Nephron (organoid): ENCODE measurements around the gene PLA2G5.

Source experiments
- H3K27ac Mint-ChIP-seq, 3 experiments: 2 replicates each; pipeline ENCODE4 v1.8.0; 2020; ENCODE audit warnings: mixed read lengths in 3 of 3, mild to moderate bottlenecking in 2 of 3, moderate library complexity in 1 of 3
- H3K27me3 Mint-ChIP-seq: 2 replicates; pipeline ENCODE4 v1.8.0; 2021; ENCODE audit warnings: low read depth, mild to moderate bottlenecking, moderate library complexity, mixed read lengths
- H3K36me3 Mint-ChIP-seq: 2 replicates; pipeline ENCODE4 v1.8.0; 2020; ENCODE audit warnings: low read depth, mixed read lengths
- H3K4me1 Mint-ChIP-seq: 2 replicates; pipeline ENCODE4 v1.8.0; 2020; ENCODE audit warnings: mixed read lengths
- H3K4me3 Mint-ChIP-seq, 3 experiments: 2 replicates each; pipeline ENCODE4 v1.8.0; 2020; ENCODE audit warnings: mild to moderate bottlenecking in 3 of 3, mixed read lengths in 3 of 3, moderate library complexity in 2 of 3
- H3K9me3 Mint-ChIP-seq: 2 replicates; pipeline ENCODE4 v1.8.0; 2020; ENCODE audit warnings: mixed read lengths
- TF ChIP-seq, protein P1 (sequence below), 3 experiments: fragments of 200-600 bp; sonication (generic); IDR thresholded peaks; one replicate each; pipeline ENCODE4 v1.5.0; 2021; ENCODE audit warnings: antibody characterized with exemption in 3 of 3; ENCODE audit not compliant: unreplicated experiment in 3 of 3

Gene PLA2G5

DNA sequence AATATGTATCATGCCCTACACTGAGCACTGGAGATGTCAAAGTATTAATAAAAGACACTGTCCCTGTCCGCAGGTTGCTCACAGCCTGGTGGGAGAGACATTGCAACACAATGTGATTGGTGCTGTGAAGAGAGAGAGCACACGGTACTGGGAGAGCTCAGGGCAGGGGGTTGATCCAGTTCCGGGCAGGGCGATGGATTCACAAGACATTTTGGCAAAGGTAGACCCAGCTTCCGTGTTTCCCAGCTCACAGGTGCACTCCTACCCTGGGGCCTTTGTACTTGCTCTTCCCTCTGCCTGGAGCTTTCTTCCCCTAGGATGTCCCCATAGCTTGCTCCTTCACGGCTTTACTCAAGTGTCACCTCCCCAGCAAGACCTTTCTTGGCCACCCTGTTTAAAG, 1.4 kb downstream of the PLA2G5 start:
- H3K27me3 Mint-ChIP-seq: peaks cover 11% of the 10 kb centered on the region

DNA sequence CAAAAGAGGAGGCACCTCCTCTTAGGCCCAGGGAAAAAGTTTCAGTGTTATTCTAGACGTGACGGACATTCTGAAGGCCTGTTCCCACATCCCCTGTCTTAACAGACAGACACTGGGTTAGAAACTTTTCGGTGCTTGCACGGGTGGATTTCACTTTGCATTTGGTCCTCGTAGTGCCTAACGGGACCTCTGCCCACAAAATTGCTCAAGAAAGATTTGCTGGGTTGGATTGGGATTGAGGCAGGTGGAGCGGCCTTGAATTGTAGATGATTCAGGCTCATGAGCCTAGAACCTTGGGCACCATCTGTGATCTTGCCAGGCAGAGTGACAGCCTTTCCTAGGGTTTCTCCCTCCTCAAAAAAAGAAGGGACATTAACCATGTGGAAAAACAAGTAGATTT, 2.8 kb downstream of the PLA2G5 start:
- H3K4me3 Mint-ChIP-seq: no peak overlapping the region
- no peak overlapping the region for H3K27ac Mint-ChIP-seq
- TF ChIP-seq, protein P1, sequence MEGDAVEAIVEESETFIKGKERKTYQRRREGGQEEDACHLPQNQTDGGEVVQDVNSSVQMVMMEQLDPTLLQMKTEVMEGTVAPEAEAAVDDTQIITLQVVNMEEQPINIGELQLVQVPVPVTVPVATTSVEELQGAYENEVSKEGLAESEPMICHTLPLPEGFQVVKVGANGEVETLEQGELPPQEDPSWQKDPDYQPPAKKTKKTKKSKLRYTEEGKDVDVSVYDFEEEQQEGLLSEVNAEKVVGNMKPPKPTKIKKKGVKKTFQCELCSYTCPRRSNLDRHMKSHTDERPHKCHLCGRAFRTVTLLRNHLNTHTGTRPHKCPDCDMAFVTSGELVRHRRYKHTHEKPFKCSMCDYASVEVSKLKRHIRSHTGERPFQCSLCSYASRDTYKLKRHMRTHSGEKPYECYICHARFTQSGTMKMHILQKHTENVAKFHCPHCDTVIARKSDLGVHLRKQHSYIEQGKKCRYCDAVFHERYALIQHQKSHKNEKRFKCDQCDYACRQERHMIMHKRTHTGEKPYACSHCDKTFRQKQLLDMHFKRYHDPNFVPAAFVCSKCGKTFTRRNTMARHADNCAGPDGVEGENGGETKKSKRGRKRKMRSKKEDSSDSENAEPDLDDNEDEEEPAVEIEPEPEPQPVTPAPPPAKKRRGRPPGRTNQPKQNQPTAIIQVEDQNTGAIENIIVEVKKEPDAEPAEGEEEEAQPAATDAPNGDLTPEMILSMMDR (IDR thresholded peaks at IDR 0.05; ENCODE audit: unreplicated experiment in 3 of 3): no peak
- H3K4me1 Mint-ChIP-seq: no peaks in the 10 kb centered on the region
- no peaks in the 10 kb centered on the region for H3K36me3 Mint-ChIP-seq
- H3K27me3 Mint-ChIP-seq: peaks cover 15% of the 10 kb centered on the region
- H3K9me3 Mint-ChIP-seq: no peaks in the 10 kb centered on the region

More for the DNA sequence above, 1.4 kb downstream of the PLA2G5 start:
- Mint-ChIP-seq H3K4me1 (no peaks in the 10 kb centered on the region), H3K27ac (no peak overlapping the region), H3K36me3 (no peaks in the 10 kb centered on the region), H3K4me3 (no peak overlapping the region), H3K9me3 (no peaks in the 10 kb centered on the region)
- TF ChIP-seq, protein P1 (IDR thresholded peaks at IDR 0.05; ENCODE audit: unreplicated experiment in 3 of 3): no peak

DNA sequence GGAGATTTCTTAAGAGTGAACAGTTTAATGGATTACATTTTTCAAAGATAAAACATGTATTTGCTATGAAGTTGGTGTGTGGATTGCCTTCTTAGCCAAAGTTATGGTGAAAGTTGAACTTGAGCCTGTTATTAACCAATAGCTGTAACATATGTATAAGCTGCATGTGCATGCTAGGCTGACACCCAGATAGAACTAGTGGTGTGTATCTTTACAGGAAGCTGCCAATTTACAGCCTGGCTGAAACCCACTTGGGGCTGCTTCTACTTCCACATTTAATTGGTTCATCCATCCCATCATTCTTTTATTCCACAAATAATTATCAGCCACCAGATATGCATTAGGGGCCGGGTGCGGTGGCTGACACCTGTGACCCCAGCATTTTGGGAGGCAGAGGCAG, 3.3 kb downstream of the PLA2G5 start:
- Mint-ChIP-seq H3K4me3 (no peak overlapping the region), H3K27me3 (peaks cover 16% of the 10 kb centered on the region), H3K27ac (no peak overlapping the region), H3K4me1 (no peaks in the 10 kb centered on the region), H3K9me3 (no peaks in the 10 kb centered on the region), H3K36me3 (no peaks in the 10 kb centered on the region)
- TF ChIP-seq, protein P1 (IDR thresholded peaks at IDR 0.05; ENCODE audit: unreplicated experiment in 3 of 3): no peak

DNA sequence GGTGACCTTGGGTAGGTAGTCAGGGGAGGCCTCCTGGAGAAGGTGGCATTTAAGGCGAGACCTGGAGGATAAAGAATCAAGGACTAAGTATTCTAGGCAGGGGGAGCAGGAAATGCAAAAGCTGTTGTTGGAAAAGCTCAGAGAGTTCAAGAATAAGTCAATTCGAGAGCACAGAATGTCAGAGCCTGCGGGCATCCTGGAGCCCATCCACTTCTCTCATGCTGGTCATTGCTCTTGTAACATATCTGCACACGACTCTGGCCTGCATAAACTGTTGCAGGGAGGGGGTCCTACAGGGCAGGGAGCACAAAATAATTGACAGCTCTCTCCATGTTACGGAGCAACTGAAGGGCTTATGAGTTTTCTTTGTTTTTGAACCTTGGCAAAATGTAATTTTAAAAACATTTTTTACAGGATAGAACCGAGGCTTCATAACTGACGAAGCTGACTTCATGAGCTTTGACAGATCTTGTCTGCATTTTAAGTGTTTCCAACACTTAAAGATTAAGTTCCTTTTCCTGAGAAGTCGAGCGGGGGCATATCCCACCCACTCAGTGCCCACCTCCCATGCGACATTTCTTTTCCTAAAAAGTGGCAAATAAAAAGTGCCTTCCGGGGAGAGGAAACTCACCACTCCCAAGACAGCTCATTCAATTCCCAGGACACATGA, 4.2 kb downstream of the PLA2G5 start:
- H3K36me3 Mint-ChIP-seq: no peaks in the 10 kb centered on the region
- no peak overlapping the region for H3K4me3 Mint-ChIP-seq
- TF ChIP-seq, protein P1 (IDR thresholded peaks at IDR 0.05; ENCODE audit: unreplicated experiment in 3 of 3): no peak
- no peak overlapping the region for H3K27ac Mint-ChIP-seq
- H3K4me1 Mint-ChIP-seq: no peaks in the 10 kb centered on the region
- no peaks in the 10 kb centered on the region for H3K9me3 Mint-ChIP-seq
- peaks cover 22% of the 10 kb centered on the region for H3K27me3 Mint-ChIP-seq

DNA sequence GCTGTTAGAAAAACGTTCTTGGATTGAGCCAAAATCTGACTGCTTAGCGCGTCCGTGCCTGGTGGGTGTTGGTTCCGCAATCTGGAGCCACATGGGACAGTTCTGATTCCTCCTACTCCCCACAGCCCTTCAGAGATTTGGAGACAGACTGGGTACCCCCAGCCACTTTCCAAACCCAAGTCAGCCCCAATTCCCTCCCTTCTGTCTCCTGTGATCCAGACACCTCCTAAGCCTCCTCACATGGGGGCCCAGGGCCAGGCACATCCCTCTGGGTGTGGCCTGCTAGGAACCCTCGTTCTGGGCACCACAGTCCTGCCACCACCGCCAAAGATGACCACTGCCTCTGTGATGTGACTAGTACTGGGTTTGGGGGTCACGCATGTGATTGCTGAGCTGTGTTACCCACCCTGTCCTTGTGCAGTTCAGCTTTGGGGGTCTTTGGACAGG, 4.8 kb downstream of the PLA2G5 start:
- no peaks in the 10 kb centered on the region for H3K4me1 Mint-ChIP-seq
- H3K36me3 Mint-ChIP-seq: no peaks in the 10 kb centered on the region

More for the DNA sequence above, 4.8 kb downstream of the PLA2G5 start:
- Mint-ChIP-seq H3K27ac (no peak overlapping the region), H3K4me3 (no peak overlapping the region), H3K27me3 (peaks cover 22% of the 10 kb centered on the region), H3K9me3 (no peaks in the 10 kb centered on the region)
- TF ChIP-seq, protein P1 (IDR thresholded peaks at IDR 0.05; ENCODE audit: unreplicated experiment in 3 of 3): no peak
